TTC549 (cell line): ENCODE measurements around the gene HSPG2.
"Not testable (repeated sequence)": the region's sequence is repeated elsewhere in the genome, so short reads cannot be mapped to it uniquely, and the experiment has no call there.

Experiments
- FAIRE-seq: peaks from 2 replicates; lab custom pipeline; 2012; peaks lifted over from hg19 to GRCh38; lab: Jason Lieb, UNC

The HSPG2 gene

GRCh38 chr1:21912038-21912758 is 24.9 kb downstream of the HSPG2 start:
- no peak for FAIRE-seq

GRCh38 chr1:21911205-21912001 is 25.7 kb downstream of the HSPG2 start:
- FAIRE-seq: no peak

- FAIRE-seq: no peak
Measured at GRCh38 chr1:21910558-21911204, 26.4 kb downstream of the HSPG2 start.

GRCh38 chr1:21909787-21910503 is 27.2 kb downstream of the HSPG2 start:
- no peak for FAIRE-seq

GRCh38 chr1:21909286-21909759 is 27.8 kb downstream of the HSPG2 start:
- no peak for FAIRE-seq

GRCh38 chr1:21907737-21908534 is 29.2 kb downstream of the HSPG2 start:
- not testable (repeated sequence) for FAIRE-seq

GRCh38 chr1:21907079-21907418 is 30.1 kb downstream of the HSPG2 start:
- no peak for FAIRE-seq

- no peak for FAIRE-seq
Measured at GRCh38 chr1:21906173-21907078, 30.7 kb downstream of the HSPG2 start.

GRCh38 chr1:21904704-21905520 is 32.2 kb downstream of the HSPG2 start:
- no peak for FAIRE-seq

- FAIRE-seq: no peak
Measured at GRCh38 chr1:21904454-21904703, 32.7 kb downstream of the HSPG2 start.

GRCh38 chr1:21903638-21904453 is 33.3 kb downstream of the HSPG2 start:
- no peak for FAIRE-seq

- FAIRE-seq: no peak
Measured at GRCh38 chr1:21902026-21903012, 34.8 kb downstream of the HSPG2 start.

- no peak for FAIRE-seq
Measured at GRCh38 chr1:21901473-21901847, 35.6 kb downstream of the HSPG2 start.

GRCh38 chr1:21900766-21901472 is 36.2 kb downstream of the HSPG2 start:
- FAIRE-seq: no peak

- no peak for FAIRE-seq
Measured at GRCh38 chr1:21899987-21900386, 37.1 kb downstream of the HSPG2 start.

GRCh38 chr1:21899267-21899810 is 37.8 kb downstream of the HSPG2 start:
- FAIRE-seq: no peak
